Measurements from ENCODE around the gene PRUNE1.

PRUNE1 gene

GRCh38 chr1:150979092-150980056 is 28.9 kb upstream of the PRUNE1 start:
- DNase-seq: peak; percentile 93 to 96

GRCh38 chr1:150981177-150981804 is 27.0 kb upstream of the PRUNE1 start:
- no peak for DNase-seq

- DNase-seq: no peak
Measured at GRCh38 chr1:150981805-150982712, 26.2 kb upstream of the PRUNE1 start, which contains the start of gene ANXA9. Gene ANXA9 (plus strand): TSS chr1:150982292. CDS start chr1:150983106, 814 bp downstream.

GRCh38 chr1:150985179-150985825 is 22.9 kb upstream of the PRUNE1 start:
- no peak for DNase-seq

- no peak for DNase-seq
Measured at GRCh38 chr1:150987924-150988323, 20.3 kb upstream of the PRUNE1 start.

GRCh38 chr1:150992626-150993025 is 15.6 kb upstream of the PRUNE1 start:
- DNase-seq: no peak

- no peak for DNase-seq
Measured at GRCh38 chr1:150994248-150994647, 14.0 kb upstream of the PRUNE1 start.

GRCh38 chr1:150995460-150995859 is 12.8 kb upstream of the PRUNE1 start:
- DNase-seq: no peak

GRCh38 chr1:150995896-150996295 is 12.4 kb upstream of the PRUNE1 start:
- peak in 1 of 2 experiments; percentile 45 for DNase-seq

- no peak for DNase-seq
Measured at GRCh38 chr1:150997126-150997872, 10.9 kb upstream of the PRUNE1 start.

- no peak for DNase-seq
Measured at GRCh38 chr1:150997949-150998348, 10.3 kb upstream of the PRUNE1 start.

GRCh38 chr1:150999051-150999674 is 9.1 kb upstream of the PRUNE1 start:
- peak; percentile 52 to 60 for DNase-seq

- DNase-seq: no peak
Measured at GRCh38 chr1:150999926-151000325, 8.3 kb upstream of the PRUNE1 start.

- no peak for DNase-seq
Measured at GRCh38 chr1:151000408-151000807, 7.8 kb upstream of the PRUNE1 start.

- DNase-seq: no peak
Measured at GRCh38 chr1:151001602-151002001, 6.6 kb upstream of the PRUNE1 start.

- DNase-seq: no peak
Measured at GRCh38 chr1:151002051-151002450, 6.2 kb upstream of the PRUNE1 start.

GRCh38 chr1:151002611-151003010 is 5.6 kb upstream of the PRUNE1 start:
- no peak for DNase-seq

- DNase-seq: no peak
Measured at GRCh38 chr1:151003180-151003579, 5.1 kb upstream of the PRUNE1 start.

GRCh38 chr1:151005729-151006319 is 2.4 kb upstream of the PRUNE1 start:
- DNase-seq: no peak

- peak; percentile 61 to 63 for DNase-seq
Measured at GRCh38 chr1:151006327-151007052, 1.8 kb upstream of the PRUNE1 start, which contains the start of gene MINDY1. Gene MINDY1 (minus strand): TSS chr1:151006902. CDS start chr1:151002617, 4,285 bp downstream.

Data from activated T-cell treated with anti-CD3 and anti-CD28 coated beads, Interleukin-2, amount 50 U/mL, for 48 hours (primary cell).